ENCODE measurements around the gene PIGH. TPM values are rescaled to one million over a fixed set of nuclear protein-coding genes. Genes with fewer than 3 reads are reported as not detected.

The PIGH gene
- total RNA-seq, 1 donor from 2014 or later: 11.3 TPM

- H3K79me2 ChIP-seq (ENCODE audit: insufficient read depth, low read length): no peaks in the 10 kb centered on the region
- Mint-ChIP-seq H3K36me3 (ENCODE audit: low read depth, unreplicated experiment) (peaks cover 3% of the 10 kb centered on the region), H3K4me1 (ENCODE audit: low read depth, unreplicated experiment) (peaks cover 15% of the 10 kb centered on the region), H3K27me3 (ENCODE audit: low read depth, unreplicated experiment) (no peaks in the 10 kb centered on the region), H3K9me3 (ENCODE audit: unreplicated experiment) (no peaks in the 10 kb centered on the region), H3K27ac (ENCODE audit: unreplicated experiment) (peak within 1 kb of the TSS; percentile 86), H3K4me3 (ENCODE audit: unreplicated experiment) (peak within 1 kb of the TSS; percentile 90)
- H3K4me2 ChIP-seq (ENCODE audit: low read length): peak within 1 kb of the TSS; percentile 99
- TF ChIP-seq CTCF (IDR thresholded peaks at IDR 0.05; ENCODE audit: insufficient read depth, low read depth, low read length) (no peak), EZH2 (IDR thresholded peaks at IDR 0.05; ENCODE audit: insufficient read depth, low read length) (no peak)
- peaks cover 2% of the 10 kb centered on the region for H3K27me3 ChIP-seq (ENCODE audit: insufficient read depth, low read length)
- no peak for FAIRE-seq
- no peaks in the 10 kb centered on the region for H3K9me3 ChIP-seq (ENCODE audit: insufficient read depth, low read depth, low read length)
- no peak within 1 kb of the TSS for H3K27ac ChIP-seq (ENCODE audit: low read depth, low read length)
- peaks cover 15% of the 10 kb centered on the region for H3K4me1 ChIP-seq (ENCODE audit: insufficient read depth, low read length)
- H3K4me3 ChIP-seq (ENCODE audit: insufficient read depth, low read depth, low read length): peak within 1 kb of the TSS; percentile 70
- no peaks in the 10 kb centered on the region for H3K36me3 ChIP-seq (ENCODE audit: insufficient read depth, low read length)
- peak within 1 kb of the TSS; percentile 74 for H3K9ac ChIP-seq (ENCODE audit: low read length)
- DNase-seq (ENCODE audit: low read depth): peak; percentile 85
- H4K20me1 ChIP-seq (ENCODE audit: insufficient read depth, low read length): no peaks in the 10 kb centered on the region
- peak within 1 kb of the TSS; percentile 96 for H2AFZ ChIP-seq (ENCODE audit: low read depth, low read length)
Observed at GRCh38 chr14:67619446-67620216, 19.6 kb upstream of the PIGH start, which contains the start of gene ARG2. Gene ARG2 (plus strand): TSS chr14:67619920. CDS start chr14:67619978, 58 bp downstream.

GRCh38 chr14:67618617-67619063 lies 18.6 kb upstream of the PIGH start:
- Mint-ChIP-seq H3K27me3 (ENCODE audit: low read depth, unreplicated experiment) (peaks cover 4% of the 10 kb centered on the region), H3K27ac (ENCODE audit: unreplicated experiment) (peak overlapping the region; percentile 86), H3K4me3 (ENCODE audit: unreplicated experiment) (peak overlapping the region; percentile 90), H3K4me1 (ENCODE audit: low read depth, unreplicated experiment) (peaks cover 15% of the 10 kb centered on the region), H3K36me3 (ENCODE audit: low read depth, unreplicated experiment) (no peaks in the 10 kb centered on the region), H3K9me3 (ENCODE audit: unreplicated experiment) (no peaks in the 10 kb centered on the region)
- no peaks in the 10 kb centered on the region for H3K9me3 ChIP-seq (ENCODE audit: insufficient read depth, low read depth, low read length)
- no peaks in the 10 kb centered on the region for H3K36me3 ChIP-seq (ENCODE audit: insufficient read depth, low read length)
- H2AFZ ChIP-seq (ENCODE audit: low read depth, low read length): no peak overlapping the region
- H3K27ac ChIP-seq (ENCODE audit: low read depth, low read length): no peak overlapping the region
- peaks cover 2% of the 10 kb centered on the region for H3K27me3 ChIP-seq (ENCODE audit: insufficient read depth, low read length)
- no peaks in the 10 kb centered on the region for H3K79me2 ChIP-seq (ENCODE audit: insufficient read depth, low read length)
- no peaks in the 10 kb centered on the region for H4K20me1 ChIP-seq (ENCODE audit: insufficient read depth, low read length)
- H3K4me2 ChIP-seq (ENCODE audit: low read length): no peak overlapping the region
- H3K9ac ChIP-seq (ENCODE audit: low read length): no peak overlapping the region
- TF ChIP-seq CTCF (IDR thresholded peaks at IDR 0.05; ENCODE audit: insufficient read depth, low read depth, low read length) (peak; percentile 76), EZH2 (IDR thresholded peaks at IDR 0.05; ENCODE audit: insufficient read depth, low read length) (no peak)
- H3K4me3 ChIP-seq (ENCODE audit: insufficient read depth, low read depth, low read length): no peak overlapping the region
- no peak for FAIRE-seq
- DNase-seq (ENCODE audit: low read depth): peak; percentile 63
- H3K4me1 ChIP-seq (ENCODE audit: insufficient read depth, low read length): peaks cover 15% of the 10 kb centered on the region

- TF ChIP-seq CTCF (IDR thresholded peaks at IDR 0.05; ENCODE audit: insufficient read depth, low read depth, low read length): no peak
- TF ChIP-seq EZH2 (IDR thresholded peaks at IDR 0.05; ENCODE audit: insufficient read depth, low read length): no peak
- H4K20me1 ChIP-seq (ENCODE audit: insufficient read depth, low read length): no peaks in the 10 kb centered on the region
- H3K36me3 ChIP-seq (ENCODE audit: insufficient read depth, low read length): no peaks in the 10 kb centered on the region
- Mint-ChIP-seq H3K27me3 (ENCODE audit: low read depth, unreplicated experiment) (peaks cover 14% of the 10 kb centered on the region), H3K27ac (ENCODE audit: unreplicated experiment) (no peak overlapping the region), H3K4me1 (ENCODE audit: low read depth, unreplicated experiment) (no peaks in the 10 kb centered on the region), H3K36me3 (ENCODE audit: low read depth, unreplicated experiment) (no peaks in the 10 kb centered on the region), H3K4me3 (ENCODE audit: unreplicated experiment) (no peak overlapping the region), H3K9me3 (ENCODE audit: unreplicated experiment) (no peaks in the 10 kb centered on the region)
- no peak overlapping the region for H3K4me2 ChIP-seq (ENCODE audit: low read length)
- peaks cover 7% of the 10 kb centered on the region for H3K27me3 ChIP-seq (ENCODE audit: insufficient read depth, low read length)
- no peak overlapping the region for H3K4me3 ChIP-seq (ENCODE audit: insufficient read depth, low read depth, low read length)
- H3K4me1 ChIP-seq (ENCODE audit: insufficient read depth, low read length): no peaks in the 10 kb centered on the region
- no peak for FAIRE-seq
- H3K9me3 ChIP-seq (ENCODE audit: insufficient read depth, low read depth, low read length): no peaks in the 10 kb centered on the region
- no peak for DNase-seq (ENCODE audit: low read depth)
- no peak overlapping the region for H2AFZ ChIP-seq (ENCODE audit: low read depth, low read length)
- no peaks in the 10 kb centered on the region for H3K79me2 ChIP-seq (ENCODE audit: insufficient read depth, low read length)
- H3K27ac ChIP-seq (ENCODE audit: low read depth, low read length): no peak overlapping the region
- H3K9ac ChIP-seq (ENCODE audit: low read length): no peak overlapping the region
Observed at GRCh38 chr14:67610491-67610890, 10.4 kb upstream of the PIGH start.
